ENCODE measurements around the gene SPTY2D1. TPM values are rescaled to one million over a fixed set of nuclear protein-coding genes. Genes with fewer than 3 reads are reported as not detected.

Gene SPTY2D1
- total and polyA plus RNA-seq, 2 experiments from 2014 or later: 5.9 to 14.1 TPM

DNA sequence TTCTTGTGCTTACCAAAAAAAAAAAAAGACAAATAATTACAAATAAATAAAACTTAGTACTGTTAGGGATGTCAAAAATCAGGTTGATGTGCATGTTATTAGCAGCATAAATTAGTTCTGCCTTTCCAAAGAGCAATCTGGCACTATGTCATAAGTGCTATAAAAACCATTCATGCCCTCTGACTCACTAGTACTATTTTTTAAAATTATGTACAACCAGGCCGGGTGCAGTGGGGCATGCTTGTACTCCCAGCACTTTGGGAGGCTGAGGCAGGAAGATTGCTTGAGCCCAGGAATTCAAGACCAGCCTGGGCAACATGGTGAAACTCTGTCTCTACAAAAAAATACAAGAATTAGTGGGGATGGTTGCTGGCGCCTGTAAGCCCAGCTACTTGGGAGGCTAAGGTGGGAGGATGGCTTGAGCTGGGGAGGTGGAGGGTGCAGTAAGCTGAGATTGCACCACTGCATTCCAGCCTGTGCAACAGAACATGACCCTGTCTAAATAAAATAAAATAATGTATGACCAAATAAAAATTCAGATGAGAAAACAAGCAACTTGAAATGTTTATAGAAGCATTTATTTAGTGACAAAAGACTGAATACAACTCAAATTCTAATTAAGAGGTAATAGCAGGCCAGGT is 70.9 kb downstream of the SPTY2D1 start (continued):
- TF ChIP-seq, protein P1, sequence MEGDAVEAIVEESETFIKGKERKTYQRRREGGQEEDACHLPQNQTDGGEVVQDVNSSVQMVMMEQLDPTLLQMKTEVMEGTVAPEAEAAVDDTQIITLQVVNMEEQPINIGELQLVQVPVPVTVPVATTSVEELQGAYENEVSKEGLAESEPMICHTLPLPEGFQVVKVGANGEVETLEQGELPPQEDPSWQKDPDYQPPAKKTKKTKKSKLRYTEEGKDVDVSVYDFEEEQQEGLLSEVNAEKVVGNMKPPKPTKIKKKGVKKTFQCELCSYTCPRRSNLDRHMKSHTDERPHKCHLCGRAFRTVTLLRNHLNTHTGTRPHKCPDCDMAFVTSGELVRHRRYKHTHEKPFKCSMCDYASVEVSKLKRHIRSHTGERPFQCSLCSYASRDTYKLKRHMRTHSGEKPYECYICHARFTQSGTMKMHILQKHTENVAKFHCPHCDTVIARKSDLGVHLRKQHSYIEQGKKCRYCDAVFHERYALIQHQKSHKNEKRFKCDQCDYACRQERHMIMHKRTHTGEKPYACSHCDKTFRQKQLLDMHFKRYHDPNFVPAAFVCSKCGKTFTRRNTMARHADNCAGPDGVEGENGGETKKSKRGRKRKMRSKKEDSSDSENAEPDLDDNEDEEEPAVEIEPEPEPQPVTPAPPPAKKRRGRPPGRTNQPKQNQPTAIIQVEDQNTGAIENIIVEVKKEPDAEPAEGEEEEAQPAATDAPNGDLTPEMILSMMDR (conservative IDR thresholded peaks at IDR 0.05; ENCODE audit: low read depth in 2 of 2): no peak

Other genes with a start within 250 kb of the SPTY2D1 start
- gene LDHA, start 239.8 kb downstream of the SPTY2D1 start, total RNA-seq (2014; rRNA removed; shearing (Covaris generic)): 432 and 447 TPM in 2 replicates
- 428 and 467 TPM in 2 replicates for gene LDHA, start 239.8 kb downstream of the SPTY2D1 start, polyA plus RNA-seq (2016; fragmentation: Nextera tagmentation; extraction: Ambion mirVana)
- 0.24 TPM in 1 of 2 replicates, not detected in the other for gene LDHC, start 222.0 kb downstream of the SPTY2D1 start, total RNA-seq (2014; rRNA removed; shearing (Covaris generic))
- gene LDHC, start 222.0 kb downstream of the SPTY2D1 start, polyA plus RNA-seq (2016; fragmentation: Nextera tagmentation; extraction: Ambion mirVana): 0.23 TPM in 1 of 2 replicates, not detected in the other
- gene LDHAL6A, start 178.5 kb downstream of the SPTY2D1 start, total RNA-seq (2014; rRNA removed; shearing (Covaris generic)): 0.59 TPM in 1 of 2 replicates, not detected in the other
- gene LDHAL6A, start 178.5 kb downstream of the SPTY2D1 start, polyA plus RNA-seq (2016; fragmentation: Nextera tagmentation; extraction: Ambion mirVana): 0.10 and 0.16 TPM in 2 replicates
- 74.9 and 102 TPM in 2 replicates for gene TSG101, start 107.4 kb downstream of the SPTY2D1 start, total RNA-seq (2014; rRNA removed; shearing (Covaris generic))
- gene TSG101, start 107.4 kb downstream of the SPTY2D1 start, polyA plus RNA-seq (2016; fragmentation: Nextera tagmentation; extraction: Ambion mirVana): 53.7 and 59.4 TPM in 2 replicates
- 11.8 and 12.7 TPM in 2 replicates for gene UEVLD, start 45.6 kb downstream of the SPTY2D1 start, total RNA-seq (2014; rRNA removed; shearing (Covaris generic))
- 6.0 and 10.2 TPM in 2 replicates for gene UEVLD, start 45.6 kb downstream of the SPTY2D1 start, polyA plus RNA-seq (2016; fragmentation: Nextera tagmentation; extraction: Ambion mirVana)
- gene MISFA, start 34.6 kb downstream of the SPTY2D1 start, total RNA-seq (2014; rRNA removed; shearing (Covaris generic)): 1.7 TPM in 1 of 2 replicates, not detected in the other
- 5.1 and 7.9 TPM in 2 replicates for gene MISFA, start 34.6 kb downstream of the SPTY2D1 start, polyA plus RNA-seq (2016; fragmentation: Nextera tagmentation; extraction: Ambion mirVana)
- gene TMEM86A, start 64.4 kb upstream of the SPTY2D1 start, total RNA-seq (2014; rRNA removed; shearing (Covaris generic)): 0.45 and 0.70 TPM in 2 replicates
- 0.91 and 0.99 TPM in 2 replicates for gene TMEM86A, start 64.4 kb upstream of the SPTY2D1 start, polyA plus RNA-seq (2016; fragmentation: Nextera tagmentation; extraction: Ambion mirVana)
- not detected in 2 replicates for gene IGSF22, start 91.8 kb upstream of the SPTY2D1 start, total RNA-seq (2014; rRNA removed; shearing (Covaris generic))
- 0.37 and 0.85 TPM in 2 replicates for gene IGSF22, start 91.8 kb upstream of the SPTY2D1 start, polyA plus RNA-seq (2016; fragmentation: Nextera tagmentation; extraction: Ambion mirVana)
- gene PTPN5, start 157.5 kb upstream of the SPTY2D1 start, total RNA-seq (2014; rRNA removed; shearing (Covaris generic)): 4.9 and 5.7 TPM in 2 replicates
- gene PTPN5, start 157.5 kb upstream of the SPTY2D1 start, polyA plus RNA-seq (2016; fragmentation: Nextera tagmentation; extraction: Ambion mirVana): 3.6 and 3.7 TPM in 2 replicates

Data from GM23338 (cell line).